ENCODE data around the gene REX1BD.

The REX1BD gene

GRCh38 chr19:18558202-18558555, 30.4 kb upstream of the REX1BD start:
- no peaks in the 10 kb centered on the region for H3K27me3 ChIP-seq (ENCODE audit: insufficient read depth, poor library complexity, severe bottlenecking)
- peak overlapping the region; percentile 91 for H3K4me3 ChIP-seq (replicated peaks; ENCODE audit: insufficient read depth, low read length)
- no peak for DNase-seq (ENCODE audit: low read depth in 1 of 2, low spot score in 1 of 2)
- peak overlapping the region; percentile 68 for H3K27ac ChIP-seq (replicated peaks)
- TF ChIP-seq CTCF (IDR thresholded peaks at IDR 0.05; ENCODE audit: insufficient read depth, low read length) (no peak), REST (IDR thresholded peaks at IDR 0.05; ENCODE audit: insufficient replicate concordance, low read depth) (no peak), SPI1 (IDR thresholded peaks at IDR 0.05; ENCODE audit: borderline replicate concordance, low read depth) (no peak), POLR2AphosphoS5 (IDR thresholded peaks at IDR 0.05; ENCODE audit: low read depth) (no peak), GABPA (IDR thresholded peaks at IDR 0.05; ENCODE audit: low read depth) (no peak)

GRCh38 chr19:18558604-18559003, 30.0 kb upstream of the REX1BD start:
- TF ChIP-seq POLR2AphosphoS5 (IDR thresholded peaks at IDR 0.05; ENCODE audit: low read depth) (no peak), REST (IDR thresholded peaks at IDR 0.05; ENCODE audit: insufficient replicate concordance, low read depth) (no peak), SPI1 (IDR thresholded peaks at IDR 0.05; ENCODE audit: borderline replicate concordance, low read depth) (peak; percentile 24; the same call in 1 of the 2 replicates), GABPA (IDR thresholded peaks at IDR 0.05; ENCODE audit: low read depth) (no peak)
- no peaks in the 10 kb centered on the region for H3K27me3 ChIP-seq (ENCODE audit: insufficient read depth, poor library complexity, severe bottlenecking)
- peak overlapping the region; percentile 68 for H3K27ac ChIP-seq (replicated peaks)
- DNase-seq (ENCODE audit: low read depth in 1 of 2, low spot score in 1 of 2): peak in 1 of 2 experiments; percentile 27
- H3K4me3 ChIP-seq (replicated peaks; ENCODE audit: insufficient read depth, low read length): peak overlapping the region; percentile 91

- H3K4me3 ChIP-seq (replicated peaks; ENCODE audit: insufficient read depth, low read length): no peak overlapping the region
- DNase-seq (ENCODE audit: low read depth in 1 of 2, low spot score in 1 of 2): no peak
- H3K27ac ChIP-seq (replicated peaks): no peak overlapping the region
- no peaks in the 10 kb centered on the region for H3K27me3 ChIP-seq (ENCODE audit: insufficient read depth, poor library complexity, severe bottlenecking)
- no peak for TF ChIP-seq POLR2AphosphoS5 (IDR thresholded peaks at IDR 0.05; ENCODE audit: low read depth)
- TF ChIP-seq GABPA (IDR thresholded peaks at IDR 0.05; ENCODE audit: low read depth): no peak
- TF ChIP-seq CTCF (IDR thresholded peaks at IDR 0.05; ENCODE audit: insufficient read depth, low read length): no peak
- no peak for TF ChIP-seq REST (IDR thresholded peaks at IDR 0.05; ENCODE audit: insufficient replicate concordance, low read depth)
- TF ChIP-seq SPI1 (IDR thresholded peaks at IDR 0.05; ENCODE audit: borderline replicate concordance, low read depth): no peak
These were observed 28.9 kb upstream of the REX1BD start for GRCh38 chr19:18559685-18560084.

Data from HL-60 (cell line).